Liver (tissue), 9 donors: ENCODE data around the gene TTC39A. TPM values are rescaled to one million over a fixed set of nuclear protein-coding genes. Genes with fewer than 3 reads are reported as not detected.

Experiments
- DNase-seq: peaks from one replicate; pipeline ENCODE4 v3.0.0-alpha.2; 2017; ENCODE audit warnings: low spot score
- H3K27ac ChIP-seq, 2 donors: one replicate each; pipeline ENCODE4 v1.7.0; 2013; ENCODE audit warnings: inconsistent platforms in 2 of 2, low read length in 2 of 2, control low read depth in 1 of 2, low read depth in 1 of 2, mild to moderate bottlenecking in 1 of 2
- H3K27me3 ChIP-seq, 4 donors: one replicate each; pipeline versions ENCODE4 v1.6.1 to v1.7.0; 2013; ENCODE audit warnings: low read length in 3 of 4, inconsistent platforms in 1 of 4, mild to moderate bottlenecking in 1 of 4, moderate library complexity in 1 of 4; ENCODE audit not compliant: control insufficient read depth in 4 of 4, insufficient read depth in 4 of 4
- H3K36me3 ChIP-seq, 4 donors: one replicate each; pipeline versions ENCODE4 v1.6.1 to v1.7.0; 2013; ENCODE audit warnings: low read length in 3 of 4, mild to moderate bottlenecking in 3 of 4, low read depth in 1 of 4, moderate library complexity in 1 of 4; ENCODE audit not compliant: control insufficient read depth in 4 of 4, insufficient read depth in 3 of 4
- H3K4me1 ChIP-seq, 4 donors: one replicate each; pipeline versions ENCODE4 v1.6.1 to v1.7.0; 2013; ENCODE audit warnings: low read length in 3 of 4, mild to moderate bottlenecking in 3 of 4, moderate library complexity in 1 of 4; ENCODE audit not compliant: control insufficient read depth in 4 of 4, insufficient read depth in 4 of 4
- H3K4me3 ChIP-seq, 3 donors: one replicate each; pipeline versions ENCODE4 v1.6.1 to v1.7.0; 2013; ENCODE audit warnings: low read length in 3 of 3, control low read depth in 1 of 3, low read depth in 1 of 3, mild to moderate bottlenecking in 1 of 3
- H3K9ac ChIP-seq, 2 donors: one replicate each; pipeline ENCODE4 v1.7.0; 2013; ENCODE audit warnings: low read length in 2 of 2, mild to moderate bottlenecking in 2 of 2, moderate library complexity in 2 of 2, control low read depth in 1 of 2, low read depth in 1 of 2
- H3K9me3 ChIP-seq, 4 donors: one replicate each; pipeline versions ENCODE4 v1.6.1 to v1.7.0; 2013; ENCODE audit warnings: low read length in 3 of 4; ENCODE audit not compliant: control insufficient read depth in 4 of 4
- ATF3 ChIP-seq: IDR thresholded peaks from 2 replicates; pipeline ENCODE4 v1.6.1; 2016; ENCODE audit warnings: antibody characterized with exemption
- CTCF ChIP-seq: fragments of 150-350 bp; IDR thresholded peaks from 2 replicates; pipeline ENCODE4 v1.5.1; 2017; ENCODE audit warnings: improper control_type of control experiment, low read depth, low read length; ENCODE audit not compliant: missing input control
- EGR1 ChIP-seq, 2 donors: IDR thresholded peaks; 2 replicates each; pipeline ENCODE4 v1.6.1; 2016 to 2018; ENCODE audit warnings: antibody characterized with exemption in 2 of 2, low read depth in 2 of 2
- FOXA2 ChIP-seq: IDR thresholded peaks from 2 replicates; pipeline ENCODE4 v1.6.1; 2016; ENCODE audit warnings: antibody characterized with exemption
- GABPA ChIP-seq, 2 donors: IDR thresholded peaks in 1 of 2; conservative IDR thresholded peaks in 1 of 2; 2 replicates each; pipeline ENCODE4 v1.6.1; 2016; ENCODE audit warnings: antibody characterized with exemption in 2 of 2, mild to moderate bottlenecking in 1 of 2, moderate library complexity in 1 of 2
- HNF4A ChIP-seq, 2 donors: conservative IDR thresholded peaks; 2 replicates each; pipeline ENCODE4 v1.6.1; 2016; ENCODE audit warnings: antibody characterized with exemption in 2 of 2, mild to moderate bottlenecking in 2 of 2
- HNF4G ChIP-seq: IDR thresholded peaks from 2 replicates; pipeline ENCODE4 v1.6.1; 2016; ENCODE audit warnings: antibody characterized with exemption
- MAX ChIP-seq: IDR thresholded peaks from 2 replicates; pipeline ENCODE4 v1.6.1; 2016; ENCODE audit warnings: antibody characterized with exemption
- RAD21 ChIP-seq, 2 donors: IDR thresholded peaks; 2 replicates each; pipeline ENCODE4 v1.6.1; 2016; ENCODE audit warnings: antibody characterized with exemption in 2 of 2, mild to moderate bottlenecking in 2 of 2
- REST ChIP-seq: IDR thresholded peaks from 2 replicates; pipeline ENCODE4 v1.6.1; 2016; ENCODE audit warnings: antibody characterized with exemption, mild to moderate bottlenecking
- RXRA ChIP-seq, 2 donors: IDR thresholded peaks; 2 replicates each; pipeline ENCODE4 v1.6.1; 2017 to 2018; ENCODE audit warnings: antibody characterized with exemption in 2 of 2, mild to moderate bottlenecking in 1 of 2
- SP1 ChIP-seq: IDR thresholded peaks from 2 replicates; pipeline ENCODE4 v1.6.1; 2018; ENCODE audit warnings: antibody characterized with exemption, mild to moderate bottlenecking
- TAF1 ChIP-seq: conservative IDR thresholded peaks from 2 replicates; pipeline ENCODE4 v1.6.1; 2016; ENCODE audit warnings: antibody characterized with exemption, mild to moderate bottlenecking
- YY1 ChIP-seq: IDR thresholded peaks from 2 replicates; pipeline ENCODE4 v1.6.1; 2016; ENCODE audit warnings: antibody characterized with exemption, mild to moderate bottlenecking
- WGBS: extraction: QIAGEN DNeasy Blood & Tissue Kit; methylation state at CpG from one replicate; pipeline ENCODE4 v1.1.7; 2013; 5-methylcytosine and 5-hydroxymethylcytosine counted together
- polyA plus RNA-seq, 2 donors: library from polyadenylated mRNA; stranded (reverse) in 1 of 2; unstranded in 1 of 2; fragments of 200-250 nt in 1 of 2; fragments of >200 nt in 1 of 2; fragmentation: Nextera tagmentation in 1 of 2; extraction: Ambion mirVana in 1 of 2; gene quantifications; one replicate each; pipeline versions ENCODE4 v1.2.1 to v1.2.3, GENCODE V29; 2013 to 2015
- total RNA-seq, 2 donors: library from RNA; depleted of rRNA; stranded (reverse); fragments of >200 nt; gene quantifications; one replicate each; pipeline ENCODE4 v1.2.3, GENCODE V29; 2014
- donor health status: healthy.
- donor health status: healthy.
- donor health status: healthy.
- donor health status: healthy.
- donor health status: healthy.

The TTC39A gene
- total and polyA plus RNA-seq, 4 donors: 0.32 to 1.9 (median 1.4) TPM

GRCh38 chr1:51298322-51298705 is 32.0 kb downstream of the TTC39A start:
- WGBS: 95% methylated on average over 4 of the region's 4 CpGs
- TF ChIP-seq EGR1 (IDR thresholded peaks at IDR 0.05; ENCODE audit: low read depth in 2 of 2) (no peak), GABPA (IDR thresholded peaks at IDR 0.05 in 1 of 2, conservative IDR thresholded peaks at IDR 0.05 in 1 of 2) (no peak), ATF3 (no peak), HNF4G (no peak), FOXA2 (no peak), SP1 (no peak)
- no peaks in the 10 kb centered on the region for H3K27me3 ChIP-seq
- no peak overlapping the region for H3K9ac ChIP-seq
- H3K4me1 ChIP-seq: peaks cover 0 to 17% (median 5%) of the 10 kb centered on the region in 4 donors
- H3K36me3 ChIP-seq: no peaks in the 10 kb centered on the region
- DNase-seq: no peak
- H3K4me3 ChIP-seq: no peak overlapping the region
- H3K9me3 ChIP-seq: no peaks in the 10 kb centered on the region
- H3K27ac ChIP-seq: no peak overlapping the region

GRCh38 chr1:51297401-51298321 is 32.7 kb downstream of the TTC39A start:
- Histone ChIP-seq H3K27ac (no peak overlapping the region), H3K27me3 (no peaks in the 10 kb centered on the region), H3K4me3 (no peak overlapping the region), H3K4me1 (peaks cover 0 to 17% (median 5%) of the 10 kb centered on the region in 4 donors), H3K36me3 (no peaks in the 10 kb centered on the region), H3K9ac (no peak overlapping the region), H3K9me3 (no peaks in the 10 kb centered on the region)
- 82% methylated on average over 25 of the region's 25 CpGs for WGBS
- TF ChIP-seq YY1: no peak
- no peak for TF ChIP-seq RXRA (IDR thresholded peaks at IDR 0.05)
- no peak for TF ChIP-seq HNF4A (conservative IDR thresholded peaks at IDR 0.05)
- TF ChIP-seq TAF1: no peak
- TF ChIP-seq SP1: no peak
- TF ChIP-seq RAD21 (IDR thresholded peaks at IDR 0.05): no peak
- no peak for DNase-seq

GRCh38 chr1:51296383-51297357 is 33.7 kb downstream of the TTC39A start:
- TF ChIP-seq REST (no peak), HNF4A (conservative IDR thresholded peaks at IDR 0.05) (peak in 1 of 2 donors; percentile 17), RAD21 (IDR thresholded peaks at IDR 0.05) (peak; percentile 89 to 93), SP1 (peak; percentile 22), MAX (no peak), CTCF (peak; percentile 94), GABPA (IDR thresholded peaks at IDR 0.05 in 1 of 2, conservative IDR thresholded peaks at IDR 0.05 in 1 of 2) (peak in 1 of 2 donors; percentile 75), RXRA (IDR thresholded peaks at IDR 0.05) (peak in 1 of 2 donors; percentile 30)
- peaks cover 0 to 17% (median 5%) of the 10 kb centered on the region in 4 donors for H3K4me1 ChIP-seq
- no peaks in the 10 kb centered on the region for H3K27me3 ChIP-seq
- DNase-seq: peak; percentile 92
- no peaks in the 10 kb centered on the region for H3K9me3 ChIP-seq
- peak overlapping the region in 1 of 2 donors; percentile 13 for H3K9ac ChIP-seq
- no peaks in the 10 kb centered on the region for H3K36me3 ChIP-seq
- 30% methylated on average over 33 of the region's 33 CpGs for WGBS
- H3K4me3 ChIP-seq: peak overlapping the region in 2 of 3 donors; percentile 36 to 59
- no peak overlapping the region for H3K27ac ChIP-seq
